Urinary bladder (tissue), 4 donors: Measurements from ENCODE around the gene TOPORS. TPM values are rescaled to one million over a fixed set of nuclear protein-coding genes. Genes with fewer than 3 reads are reported as not detected.
"Not testable (repeated sequence)": the region's sequence is repeated elsewhere in the genome, so short reads cannot be mapped to it uniquely, and the experiment has no call there.

Experiments used
- DNase-seq: peaks from one replicate; pipeline ENCODE4 v3.0.0-alpha.2; 2015; ENCODE audit errors: extremely low spot score
- H3K27ac ChIP-seq: one replicate; pipeline ENCODE4 v1.5.1; 2013; ENCODE audit warnings: low read depth, mild to moderate bottlenecking, moderate library complexity
- H3K36me3 ChIP-seq: one replicate; pipeline ENCODE4 v1.6.1; 2013; ENCODE audit warnings: mild to moderate bottlenecking, moderate library complexity; ENCODE audit not compliant: insufficient read depth
- H3K4me1 ChIP-seq: one replicate; pipeline ENCODE4 v1.6.1; 2013; ENCODE audit warnings: mild to moderate bottlenecking, moderate library complexity; ENCODE audit not compliant: insufficient read depth
- H3K4me3 ChIP-seq: one replicate; pipeline ENCODE4 v1.5.1; 2013; ENCODE audit warnings: low read depth, low read length
- WGBS: extraction: QIAGEN DNeasy Blood & Tissue Kit; methylation state at CpG from one replicate; pipeline ENCODE4 v1.1.7; 2013; 5-methylcytosine and 5-hydroxymethylcytosine counted together
- polyA plus RNA-seq: library from polyadenylated mRNA; stranded (reverse); fragments of 200-250 nt; gene quantifications from one replicate; pipeline ENCODE4 v1.2.3, GENCODE V29; 2013
- total RNA-seq: library from RNA; depleted of rRNA; stranded (reverse); fragments of >200 nt; gene quantifications from one replicate; pipeline ENCODE4 v1.2.3, GENCODE V29; 2014
- donor health status: healthy with polysubstance abuse.
- donor health status: healthy.

TOPORS gene
- total RNA-seq = 39.0 TPM
- polyA plus RNA-seq = 13.3 TPM

GRCh38 chr9:32552172-32552872 lies at the start of gene TOPORS, which contains the start of gene SMIM27:
TOPORS (minus strand) TSS chr9:32552586; CDS start chr9:32552436, 150 bp downstream.
SMIM27 (plus strand) TSS chr9:32552327; CDS start chr9:32552435, 108 bp downstream.
- Histone ChIP-seq H3K27ac (peak within 1 kb of the TSS; percentile 98), H3K4me1 (no peaks in the 10 kb centered on the region), H3K4me3 (peak within 1 kb of the TSS; percentile 87), H3K36me3 (peaks cover 2% of the 10 kb centered on the region)
- peak; percentile 87 for DNase-seq
- WGBS = under 1% methylated on average over 46 of the region's 46 CpGs

GRCh38 chr9:32599021-32599420 lies 46.6 kb upstream of the TOPORS start:
- not testable (repeated sequence) for H3K4me1 ChIP-seq, H3K27ac ChIP-seq, H3K36me3 ChIP-seq, H3K4me3 ChIP-seq, DNase-seq
- WGBS = 75% methylated on average over 3 of the region's 3 CpGs

- H3K4me3 ChIP-seq = no peak overlapping the region
- no peaks in the 10 kb centered on the region for H3K36me3 ChIP-seq
- no peak for DNase-seq
- H3K27ac ChIP-seq = no peak overlapping the region
- no peaks in the 10 kb centered on the region for H3K4me1 ChIP-seq
Measured at GRCh38 chr9:32596936-32597335, 44.5 kb upstream of the TOPORS start.

- 68% methylated on average over 4 of the region's 4 CpGs for WGBS
- Histone ChIP-seq H3K36me3 (no peaks in the 10 kb centered on the region), H3K4me3 (no peak overlapping the region), H3K4me1 (no peaks in the 10 kb centered on the region), H3K27ac (no peak overlapping the region)
- DNase-seq = no peak
Measured at GRCh38 chr9:32596096-32596865, 43.9 kb upstream of the TOPORS start.

GRCh38 chr9:32590898-32591297 lies 38.5 kb upstream of the TOPORS start:
- no peaks in the 10 kb centered on the region for H3K4me1 ChIP-seq
- no peak overlapping the region for H3K27ac ChIP-seq
- no peak overlapping the region for H3K4me3 ChIP-seq
- no peaks in the 10 kb centered on the region for H3K36me3 ChIP-seq
- DNase-seq = no peak
- WGBS = 84% methylated on average over 1 of the region's 1 CpG

- WGBS = 38% methylated on average over 2 of the region's 2 CpGs
- no peak overlapping the region for H3K27ac ChIP-seq
- H3K4me3 ChIP-seq = no peak overlapping the region
- no peak for DNase-seq
- no peaks in the 10 kb centered on the region for H3K4me1 ChIP-seq
- H3K36me3 ChIP-seq = no peaks in the 10 kb centered on the region
Measured at GRCh38 chr9:32590476-32590875, 38.1 kb upstream of the TOPORS start.

- WGBS = 44% methylated on average over 6 of the region's 6 CpGs
- no peak overlapping the region for H3K27ac ChIP-seq
- no peaks in the 10 kb centered on the region for H3K36me3 ChIP-seq
- no peak overlapping the region for H3K4me3 ChIP-seq
- no peak for DNase-seq
- no peaks in the 10 kb centered on the region for H3K4me1 ChIP-seq
Measured at GRCh38 chr9:32589083-32589723, 36.8 kb upstream of the TOPORS start.

- Histone ChIP-seq H3K27ac (no peak overlapping the region), H3K4me1 (no peaks in the 10 kb centered on the region), H3K36me3 (no peaks in the 10 kb centered on the region), H3K4me3 (no peak overlapping the region)
- no peak for DNase-seq
Measured at GRCh38 chr9:32587901-32588300, 35.5 kb upstream of the TOPORS start.

GRCh38 chr9:32584784-32585183 lies 32.4 kb upstream of the TOPORS start:
- 30% methylated on average over 2 of the region's 2 CpGs for whole genome bisulfite sequencing
- no peak for DNase-seq
- no peaks in the 10 kb centered on the region for H3K36me3 ChIP-seq

GRCh38 chr9:32581512-32582143 lies 29.2 kb upstream of the TOPORS start:
- H3K36me3 ChIP-seq = no peaks in the 10 kb centered on the region
- no peak overlapping the region for H3K27ac ChIP-seq
- DNase-seq = peak; percentile 25
- WGBS = 36% methylated on average over 3 of the region's 3 CpGs
- H3K4me1 ChIP-seq = no peaks in the 10 kb centered on the region
- H3K4me3 ChIP-seq = no peak overlapping the region

More at GRCh38 chr9:32584784-32585183, 32.4 kb upstream of the TOPORS start:
- Histone ChIP-seq H3K27ac (no peak overlapping the region), H3K4me1 (no peaks in the 10 kb centered on the region), H3K4me3 (no peak overlapping the region)

- no peaks in the 10 kb centered on the region for H3K4me1 ChIP-seq
- no peak overlapping the region for H3K27ac ChIP-seq
- DNase-seq = no peak
- 11% methylated on average over 3 of the region's 3 CpGs for WGBS
- H3K36me3 ChIP-seq = no peaks in the 10 kb centered on the region
- H3K4me3 ChIP-seq = no peak overlapping the region
Measured at GRCh38 chr9:32580631-32581300, 28.4 kb upstream of the TOPORS start.

- Histone ChIP-seq H3K36me3 (no peaks in the 10 kb centered on the region), H3K4me3 (no peak overlapping the region), H3K27ac (no peak overlapping the region), H3K4me1 (no peaks in the 10 kb centered on the region)
- no peak for DNase-seq
- 18% methylated on average over 4 of the region's 4 CpGs for WGBS
Measured at GRCh38 chr9:32579706-32580331, 27.4 kb upstream of the TOPORS start.

GRCh38 chr9:32578976-32579375 lies 26.6 kb upstream of the TOPORS start:
- Histone ChIP-seq H3K36me3 (no peaks in the 10 kb centered on the region), H3K4me3 (no peak overlapping the region), H3K4me1 (no peaks in the 10 kb centered on the region), H3K27ac (no peak overlapping the region)
- DNase-seq = no peak
- WGBS = 58% methylated on average over 5 of the region's 5 CpGs
